SU-DHL-6 (cell line): ENCODE results near the gene QSOX2.

Source experiments
- EZH2phosphoT487 ChIP-seq: fragments of 200-600 bp; sonication (generic), shearing (Covaris generic); conservative IDR thresholded peaks from 2 replicates; pipeline ENCODE4 v1.6.1; 2018; ENCODE audit warnings: mild to moderate bottlenecking, antibody characterized with exemption, low read length, moderate library complexity, mixed read lengths
- TF ChIP-seq, protein P1 (sequence below): fragments of 200-600 bp; sonication (generic); IDR thresholded peaks from one replicate; pipeline ENCODE4 v1.5.1; 2017; ENCODE audit warnings: antibody characterized with exemption, mild to moderate bottlenecking, low read length, moderate library complexity; ENCODE audit not compliant: insufficient read depth, poor library complexity, severe bottlenecking

DNA sequence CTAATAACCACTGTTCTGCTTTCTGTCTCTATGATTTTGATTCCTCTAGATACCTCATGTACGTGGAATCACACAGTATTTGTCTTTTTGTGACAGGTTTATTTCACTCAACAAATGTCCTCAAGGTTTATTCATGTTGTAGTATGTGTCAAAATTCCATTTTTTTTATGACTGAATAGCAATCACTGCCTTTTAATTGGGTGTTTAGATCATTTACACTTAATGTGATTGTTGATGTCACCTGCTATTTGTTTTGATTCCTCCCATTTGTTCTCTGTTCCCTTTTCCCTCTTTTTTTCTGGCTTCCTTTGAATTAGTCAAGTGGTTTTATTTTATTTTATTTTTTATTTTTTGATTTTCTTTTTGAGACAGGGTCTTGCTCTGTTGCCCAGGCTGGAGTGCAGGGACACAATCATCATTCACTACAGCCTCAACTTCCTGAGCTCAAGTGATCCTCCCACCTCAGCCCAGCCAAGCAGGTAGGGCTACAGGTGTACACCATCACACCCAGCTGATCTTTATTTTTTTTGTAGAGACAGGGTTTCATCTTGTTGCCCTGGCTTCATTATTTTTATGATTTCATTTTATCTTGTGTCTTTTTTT, 82.3 kb downstream of the QSOX2 start:
- TF ChIP-seq, protein P1, sequence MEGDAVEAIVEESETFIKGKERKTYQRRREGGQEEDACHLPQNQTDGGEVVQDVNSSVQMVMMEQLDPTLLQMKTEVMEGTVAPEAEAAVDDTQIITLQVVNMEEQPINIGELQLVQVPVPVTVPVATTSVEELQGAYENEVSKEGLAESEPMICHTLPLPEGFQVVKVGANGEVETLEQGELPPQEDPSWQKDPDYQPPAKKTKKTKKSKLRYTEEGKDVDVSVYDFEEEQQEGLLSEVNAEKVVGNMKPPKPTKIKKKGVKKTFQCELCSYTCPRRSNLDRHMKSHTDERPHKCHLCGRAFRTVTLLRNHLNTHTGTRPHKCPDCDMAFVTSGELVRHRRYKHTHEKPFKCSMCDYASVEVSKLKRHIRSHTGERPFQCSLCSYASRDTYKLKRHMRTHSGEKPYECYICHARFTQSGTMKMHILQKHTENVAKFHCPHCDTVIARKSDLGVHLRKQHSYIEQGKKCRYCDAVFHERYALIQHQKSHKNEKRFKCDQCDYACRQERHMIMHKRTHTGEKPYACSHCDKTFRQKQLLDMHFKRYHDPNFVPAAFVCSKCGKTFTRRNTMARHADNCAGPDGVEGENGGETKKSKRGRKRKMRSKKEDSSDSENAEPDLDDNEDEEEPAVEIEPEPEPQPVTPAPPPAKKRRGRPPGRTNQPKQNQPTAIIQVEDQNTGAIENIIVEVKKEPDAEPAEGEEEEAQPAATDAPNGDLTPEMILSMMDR: no peak
- no peak for TF ChIP-seq EZH2phosphoT487
